Upper lobe of left lung (tissue), 4 donors: ENCODE data around the gene NOL4L.

Experiments
- EP300 ChIP-seq, 4 donors: sonication (generic); formaldehyde crosslinking; IDR thresholded peaks; one replicate each; pipeline ENCODE4 v1.5.1; 2017; ENCODE audit warnings: antibody characterized with exemption in 4 of 4, control low read depth in 2 of 4
- TF ChIP-seq, protein P1 (sequence below), 6 experiments: fragments of 450-650 bp in 4 of 6; fragments of 200-600 bp in 2 of 6; sonication (generic) in 2 of 6; IDR thresholded peaks; one replicate each; pipeline ENCODE4 v1.5.1; 2016 to 2019; ENCODE audit warnings: antibody characterized with exemption in 6 of 6

- TF ChIP-seq EP300 (IDR thresholded peaks at IDR 0.05), result no peak
- TF ChIP-seq, protein P1, sequence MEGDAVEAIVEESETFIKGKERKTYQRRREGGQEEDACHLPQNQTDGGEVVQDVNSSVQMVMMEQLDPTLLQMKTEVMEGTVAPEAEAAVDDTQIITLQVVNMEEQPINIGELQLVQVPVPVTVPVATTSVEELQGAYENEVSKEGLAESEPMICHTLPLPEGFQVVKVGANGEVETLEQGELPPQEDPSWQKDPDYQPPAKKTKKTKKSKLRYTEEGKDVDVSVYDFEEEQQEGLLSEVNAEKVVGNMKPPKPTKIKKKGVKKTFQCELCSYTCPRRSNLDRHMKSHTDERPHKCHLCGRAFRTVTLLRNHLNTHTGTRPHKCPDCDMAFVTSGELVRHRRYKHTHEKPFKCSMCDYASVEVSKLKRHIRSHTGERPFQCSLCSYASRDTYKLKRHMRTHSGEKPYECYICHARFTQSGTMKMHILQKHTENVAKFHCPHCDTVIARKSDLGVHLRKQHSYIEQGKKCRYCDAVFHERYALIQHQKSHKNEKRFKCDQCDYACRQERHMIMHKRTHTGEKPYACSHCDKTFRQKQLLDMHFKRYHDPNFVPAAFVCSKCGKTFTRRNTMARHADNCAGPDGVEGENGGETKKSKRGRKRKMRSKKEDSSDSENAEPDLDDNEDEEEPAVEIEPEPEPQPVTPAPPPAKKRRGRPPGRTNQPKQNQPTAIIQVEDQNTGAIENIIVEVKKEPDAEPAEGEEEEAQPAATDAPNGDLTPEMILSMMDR (IDR thresholded peaks at IDR 0.05), result no peak
Observed at GRCh38 chr20:32549842-32550241, 35.3 kb downstream of the NOL4L start.
